Measurements from ENCODE around the gene RRBP1.

Gene RRBP1

DNA sequence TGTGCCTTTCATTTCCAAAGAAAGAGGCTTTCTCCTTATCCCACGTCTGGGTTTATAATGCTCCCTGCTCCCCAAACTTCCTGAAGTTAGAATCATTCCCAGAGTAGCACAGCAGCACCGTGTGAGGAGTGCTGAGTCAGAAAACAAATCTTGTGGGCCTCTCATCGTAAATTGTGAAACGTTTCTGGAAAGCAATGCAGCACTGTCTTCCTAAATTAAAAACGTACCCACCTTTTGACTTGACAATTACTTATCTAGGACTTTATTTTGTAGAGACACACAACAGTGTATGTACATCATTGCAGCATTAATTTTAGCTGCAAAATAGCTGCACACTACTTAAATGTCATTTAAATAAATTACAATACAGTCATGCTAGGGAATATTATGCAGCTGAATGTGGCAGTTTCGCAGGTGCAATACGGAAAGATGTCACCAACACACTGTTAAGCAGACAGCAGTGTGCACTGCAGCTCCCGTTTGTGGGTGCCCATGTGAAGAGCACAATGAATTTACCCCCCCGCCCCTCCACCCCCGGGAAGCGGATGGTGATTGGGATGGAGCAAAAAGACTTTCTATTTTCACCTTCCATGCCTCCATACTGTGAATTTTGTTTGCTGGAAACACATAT, 30.8 kb downstream of the RRBP1 start:
- Mint-ChIP-seq H3K9me3 (no peaks in the 10 kb centered on the region), H3K4me1 (peaks cover 21% of the 10 kb centered on the region), H3K27ac (peak overlapping the region in 1 of 2 donors; percentile 13), H3K27me3 (no peaks in the 10 kb centered on the region), H3K4me3 (no peak overlapping the region)
- ATAC-seq (no peak), DNase-seq (no peak)

DNA sequence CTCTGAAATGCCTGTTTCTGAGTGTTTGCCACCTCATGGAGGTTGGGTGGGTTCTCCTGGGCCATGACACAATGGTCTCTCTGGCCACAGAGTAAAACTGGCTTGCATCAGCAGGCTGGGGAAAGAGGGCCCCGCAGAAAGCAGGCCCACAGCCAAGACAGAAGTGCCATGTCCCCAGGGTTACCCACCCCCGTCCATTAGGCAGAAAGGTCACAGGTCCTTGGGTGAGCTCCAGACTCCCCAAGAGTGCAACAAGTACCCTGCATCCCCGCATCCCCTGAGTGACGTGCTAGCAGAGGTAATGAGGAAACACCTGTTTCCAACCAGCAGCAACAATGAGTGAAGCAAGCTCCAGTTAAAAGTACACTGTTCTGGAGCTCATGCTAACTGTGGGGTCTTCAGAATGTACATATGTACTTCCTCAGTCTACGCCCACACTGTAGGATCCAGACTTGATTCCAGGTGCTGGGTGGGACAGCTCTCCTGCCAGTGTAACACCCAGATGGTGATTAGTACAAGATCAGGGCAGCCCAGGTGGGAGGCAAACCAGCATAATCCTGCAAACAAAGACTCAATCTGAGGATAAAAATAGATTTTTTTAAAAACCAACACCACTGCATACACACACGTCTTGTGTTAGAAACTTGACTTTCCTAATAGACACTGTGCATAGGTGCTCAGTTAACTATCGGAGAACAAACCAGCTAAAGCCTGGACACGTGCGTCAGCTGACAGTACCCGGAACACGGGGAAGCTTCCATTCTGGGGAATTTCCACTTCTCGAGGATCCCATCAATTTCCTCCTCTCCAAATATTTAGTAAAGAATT, 31.5 kb downstream of the RRBP1 start:
- Mint-ChIP-seq H3K4me3 (no peak overlapping the region), H3K27me3 (no peaks in the 10 kb centered on the region), H3K27ac (peak overlapping the region; percentile 6 to 25), H3K9me3 (no peaks in the 10 kb centered on the region), H3K4me1 (peaks cover 19% of the 10 kb centered on the region)
- no peak for ATAC-seq
- DNase-seq: no peak

DNA sequence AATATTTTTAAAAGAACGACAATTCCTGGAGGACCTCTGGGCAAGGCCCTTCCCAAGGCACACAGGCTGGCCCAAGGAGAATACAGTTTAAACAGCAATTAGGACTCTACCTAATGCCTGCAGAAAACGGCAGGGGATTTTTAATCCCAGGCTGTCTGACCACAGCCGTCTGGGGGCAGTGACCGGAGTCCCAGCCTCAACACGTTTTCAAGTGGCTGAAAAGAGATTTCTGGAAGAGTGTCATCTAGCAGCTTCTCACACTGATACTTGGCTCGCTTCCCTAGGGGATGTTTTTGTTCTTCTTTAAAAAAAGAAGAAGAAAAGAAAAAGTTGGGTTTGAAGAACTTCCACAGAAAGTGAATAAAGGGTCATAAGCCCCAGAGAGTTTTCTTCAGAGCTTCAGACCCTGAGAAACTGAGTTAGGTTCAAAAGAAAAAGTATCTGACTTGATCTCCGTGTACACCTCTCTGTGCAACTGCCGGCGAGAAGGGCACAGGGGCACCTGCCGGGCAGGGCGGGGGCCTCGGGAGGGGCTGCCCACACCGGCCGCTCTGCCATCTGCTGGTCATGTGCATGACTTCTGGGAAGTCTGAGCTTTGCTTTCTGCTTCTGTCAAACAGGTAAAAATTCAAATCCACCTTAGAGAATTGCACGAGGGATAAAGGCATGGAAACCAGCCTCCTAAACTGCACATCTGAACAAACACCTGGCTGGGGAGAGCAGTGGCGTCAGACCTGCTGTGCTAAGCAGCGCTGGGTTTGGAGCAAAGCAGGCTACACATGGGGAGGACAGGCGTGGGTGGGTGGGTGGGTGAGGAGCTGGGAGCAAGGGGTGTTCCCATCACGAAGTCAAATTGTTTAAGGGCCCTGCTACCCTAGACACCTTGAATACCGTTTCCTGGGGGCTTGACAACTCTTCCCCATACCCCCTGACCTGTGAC, 33.0 kb downstream of the RRBP1 start:
- no peaks in the 10 kb centered on the region for H3K27me3 Mint-ChIP-seq
- H3K4me1 Mint-ChIP-seq: peaks cover 19% of the 10 kb centered on the region
- H3K4me3 Mint-ChIP-seq: no peak overlapping the region
- ATAC-seq: peak; percentile 78
- DNase-seq: peak; percentile 11 to 39
- H3K9me3 Mint-ChIP-seq: no peaks in the 10 kb centered on the region
- peak overlapping the region in 1 of 2 donors; percentile 58 for H3K27ac Mint-ChIP-seq

DNA sequence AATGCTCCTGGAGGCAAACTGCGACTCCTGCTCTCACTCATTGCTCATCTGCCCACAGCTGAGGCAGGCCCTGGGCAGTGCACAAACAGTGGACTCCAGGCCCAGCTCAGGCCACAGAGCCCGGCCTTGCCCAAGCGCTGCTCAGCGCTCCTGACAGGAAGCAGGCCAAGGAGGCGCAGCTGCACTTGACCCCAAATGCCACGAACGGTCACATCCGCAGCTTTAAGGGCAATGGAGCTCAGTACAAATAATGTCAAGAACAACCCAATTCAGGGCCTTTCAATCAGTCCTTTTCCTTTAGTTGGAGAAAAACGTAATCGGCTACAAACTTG, 33.8 kb downstream of the RRBP1 start:
- Mint-ChIP-seq H3K27ac (no peak overlapping the region), H3K9me3 (no peaks in the 10 kb centered on the region), H3K4me1 (peaks cover 19% of the 10 kb centered on the region), H3K4me3 (no peak overlapping the region), H3K27me3 (no peaks in the 10 kb centered on the region)
- DNase-seq (no peak), ATAC-seq (no peak)

DNA sequence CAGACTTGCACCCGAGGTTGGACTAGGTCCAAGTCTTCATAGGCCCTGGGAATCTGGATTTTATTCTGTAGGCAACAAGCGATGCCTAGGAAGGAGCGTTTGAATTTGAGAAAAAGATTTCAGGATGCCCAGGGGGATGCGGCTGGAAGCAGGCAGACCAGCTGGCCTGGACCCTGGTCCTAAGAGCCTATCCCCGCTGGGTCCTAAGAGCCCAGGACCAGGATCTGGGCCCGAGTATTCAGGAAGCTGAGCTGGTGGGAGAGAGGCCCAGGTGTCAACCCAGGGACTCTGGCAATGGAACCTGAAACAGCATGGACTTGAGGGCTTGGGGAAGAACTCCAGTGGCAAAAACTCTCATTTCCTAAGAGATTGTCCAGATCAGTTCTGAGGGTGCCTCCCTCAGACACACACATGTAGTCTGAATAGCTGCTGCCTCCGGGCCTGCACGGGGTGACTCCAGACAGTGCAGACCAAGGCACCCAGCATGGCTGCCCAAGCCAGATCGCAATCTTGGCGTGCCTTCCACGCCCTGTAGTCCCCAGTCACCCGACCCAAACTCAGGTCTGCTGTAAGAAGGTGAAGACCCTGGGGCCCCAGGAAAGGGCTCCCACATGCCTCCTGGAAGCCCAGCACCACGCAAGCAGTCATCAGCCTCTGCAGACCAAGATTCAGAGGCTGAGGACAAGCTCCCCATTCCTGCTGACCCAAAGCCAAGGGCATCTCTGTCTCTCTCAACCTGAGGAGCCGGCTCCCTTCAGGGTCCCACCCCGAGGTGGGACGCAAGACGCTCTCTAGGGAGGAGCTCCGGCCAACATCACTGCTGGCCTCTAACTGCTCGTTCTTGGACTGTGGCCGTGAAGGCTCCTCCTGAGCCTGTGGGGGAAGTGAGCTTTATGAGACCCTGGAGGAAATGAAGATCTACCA, 34.4 kb downstream of the RRBP1 start:
- H3K4me3 Mint-ChIP-seq: no peak overlapping the region
- no peaks in the 10 kb centered on the region for H3K9me3 Mint-ChIP-seq
- H3K27ac Mint-ChIP-seq: peak overlapping the region in 1 of 2 donors; percentile 34
- no peak for DNase-seq
- H3K27me3 Mint-ChIP-seq: no peaks in the 10 kb centered on the region
- ATAC-seq: no peak
- H3K4me1 Mint-ChIP-seq: peaks cover 19% of the 10 kb centered on the region

DNA sequence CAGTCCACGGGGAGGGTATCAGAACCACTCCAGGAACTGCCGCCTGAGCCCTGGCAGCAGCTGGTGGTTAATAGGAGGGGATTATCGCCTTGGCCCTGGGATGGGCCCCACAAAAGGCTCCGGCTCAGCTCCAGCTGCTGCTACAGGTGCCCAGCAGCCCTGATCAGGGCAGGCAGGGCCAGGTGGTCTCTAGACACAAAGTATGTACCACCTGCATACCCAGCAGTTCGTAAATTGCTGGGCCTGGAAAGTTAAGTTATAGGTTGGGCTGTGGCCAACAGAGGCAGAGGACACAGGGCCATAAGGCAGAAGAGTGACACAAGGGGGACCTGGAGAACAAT, 35.1 kb downstream of the RRBP1 start:
- Mint-ChIP-seq H3K27ac (peak overlapping the region in 1 of 2 donors; percentile 42), H3K4me1 (peaks cover 19% of the 10 kb centered on the region), H3K4me3 (no peak overlapping the region), H3K27me3 (no peaks in the 10 kb centered on the region), H3K9me3 (no peaks in the 10 kb centered on the region)
- no peak for DNase-seq
- no peak for ATAC-seq

DNA sequence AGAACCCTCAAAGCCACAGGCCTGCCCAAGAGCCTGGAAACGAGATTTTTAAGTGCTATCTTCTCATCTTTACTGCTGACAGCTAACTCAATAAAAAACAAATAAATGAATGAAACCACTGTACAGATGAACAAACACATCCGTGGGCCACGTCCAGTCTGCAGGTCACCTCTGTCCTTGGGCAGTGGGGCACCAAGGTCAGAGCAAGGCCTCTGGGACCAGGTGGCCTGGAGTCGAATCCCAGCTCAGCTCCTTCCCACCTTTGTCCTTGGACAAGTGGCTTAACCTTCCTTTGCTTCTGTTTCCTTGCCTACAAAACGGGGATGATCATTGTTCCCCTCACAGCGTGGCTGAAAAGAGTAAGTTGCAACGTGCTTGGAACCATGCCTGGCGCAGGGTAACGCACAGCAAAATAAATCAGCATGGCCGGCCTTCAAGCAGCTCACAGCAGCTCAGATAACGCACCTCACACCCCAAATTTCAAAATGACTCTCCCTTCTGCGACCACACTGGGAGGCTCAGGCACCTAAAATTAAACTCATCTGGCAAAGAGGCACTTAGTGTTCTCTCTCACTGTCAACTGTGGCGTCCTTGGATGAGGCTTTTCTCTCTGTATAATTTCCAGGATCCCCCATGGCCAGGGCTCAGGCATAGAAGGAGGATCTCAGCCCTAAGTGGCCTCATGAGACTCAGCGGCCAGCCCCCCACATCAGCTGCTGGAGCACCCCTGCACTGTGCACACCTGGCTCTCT, 35.7 kb downstream of the RRBP1 start:
- Mint-ChIP-seq H3K4me3 (no peak overlapping the region), H3K27ac (no peak overlapping the region), H3K27me3 (no peaks in the 10 kb centered on the region), H3K4me1 (peaks cover 19% of the 10 kb centered on the region), H3K9me3 (no peaks in the 10 kb centered on the region)
- DNase-seq (no peak), ATAC-seq (no peak)

DNA sequence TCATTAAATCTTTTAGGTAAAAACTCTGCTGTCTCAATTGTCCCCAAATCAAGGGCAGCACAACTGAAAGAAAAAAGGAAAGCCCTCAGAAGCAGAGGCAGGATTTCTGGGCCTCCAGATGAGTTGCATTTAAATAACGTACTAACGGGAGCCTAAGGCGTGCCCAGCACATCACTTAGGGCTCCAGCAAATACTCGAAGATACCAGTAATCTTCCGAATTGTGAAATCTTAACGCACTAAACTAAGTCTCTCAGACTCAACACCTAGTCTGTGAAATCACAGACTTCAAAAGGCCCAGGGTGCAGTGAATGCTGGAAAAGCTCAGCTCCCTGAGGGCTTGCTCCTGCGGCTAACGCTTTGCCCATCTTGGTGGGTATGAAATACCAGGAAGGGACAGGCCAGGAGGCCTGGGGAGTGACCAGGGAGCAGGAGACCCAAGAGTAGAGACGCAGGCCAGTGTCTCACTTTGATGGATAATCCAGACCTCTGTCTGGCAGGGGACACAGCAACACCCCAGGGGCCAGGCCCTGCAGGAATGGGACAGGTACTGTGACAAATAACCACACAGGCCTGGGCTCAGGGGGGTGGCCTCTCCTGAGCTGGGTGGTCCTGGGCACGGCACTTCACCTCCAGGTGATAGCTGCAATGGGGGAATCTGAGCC, 36.4 kb downstream of the RRBP1 start:
- DNase-seq (no peak), ATAC-seq (no peak)
- Mint-ChIP-seq H3K27ac (no peak overlapping the region), H3K27me3 (no peaks in the 10 kb centered on the region), H3K9me3 (no peaks in the 10 kb centered on the region), H3K4me3 (no peak overlapping the region), H3K4me1 (peaks cover 19% of the 10 kb centered on the region)

DNA sequence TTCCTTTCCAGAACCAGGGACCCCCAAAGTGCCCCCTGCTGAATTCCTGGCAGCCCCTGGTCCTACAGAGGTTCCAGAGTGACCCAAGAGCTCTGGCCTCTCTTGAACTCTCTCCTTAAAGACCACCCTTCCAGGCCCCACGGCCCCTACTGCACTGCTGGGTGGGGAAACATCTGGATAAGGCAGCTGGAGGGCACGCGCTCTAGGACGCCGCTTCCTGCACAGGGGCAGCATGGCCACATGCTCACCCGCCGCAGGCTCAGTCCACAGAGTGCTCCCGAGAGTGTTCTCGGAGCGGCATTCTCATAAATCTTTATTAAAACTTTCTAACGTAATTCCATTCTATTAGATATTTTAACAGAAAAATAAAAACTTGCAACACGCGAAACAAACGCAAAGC, 37.0 kb downstream of the RRBP1 start:
- DNase-seq (no peak), ATAC-seq (no peak)
- H3K4me3 Mint-ChIP-seq: no peak overlapping the region
- H3K9me3 Mint-ChIP-seq: no peaks in the 10 kb centered on the region
- no peaks in the 10 kb centered on the region for H3K27me3 Mint-ChIP-seq
- peaks cover 19% of the 10 kb centered on the region for H3K4me1 Mint-ChIP-seq
- H3K27ac Mint-ChIP-seq: no peak overlapping the region

DNA sequence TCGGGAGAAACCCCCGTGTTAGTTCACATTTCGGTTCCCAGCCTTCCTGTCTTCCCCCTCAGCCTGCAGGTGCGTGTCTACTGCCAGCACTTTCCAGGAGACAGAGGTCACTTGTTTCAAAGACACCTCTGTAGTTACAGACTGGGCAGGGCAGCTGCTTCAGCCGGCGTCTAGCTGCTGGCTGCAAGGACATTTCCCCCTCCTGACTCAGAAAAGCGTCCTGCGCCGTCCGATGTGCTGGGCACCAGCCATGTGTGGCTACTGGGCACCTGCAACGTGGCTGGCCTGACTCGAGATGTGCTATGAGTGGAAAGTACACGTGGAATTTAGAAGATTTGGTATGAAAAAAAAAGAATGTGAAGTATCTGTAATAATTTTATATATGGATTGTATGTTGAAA, 37.6 kb downstream of the RRBP1 start:
- H3K27me3 Mint-ChIP-seq: no peaks in the 10 kb centered on the region
- DNase-seq (no peak), ATAC-seq (no peak)
- H3K4me1 Mint-ChIP-seq: peaks cover 14% of the 10 kb centered on the region
- no peak overlapping the region for H3K4me3 Mint-ChIP-seq
- H3K9me3 Mint-ChIP-seq: no peaks in the 10 kb centered on the region
- no peak overlapping the region for H3K27ac Mint-ChIP-seq

DNA sequence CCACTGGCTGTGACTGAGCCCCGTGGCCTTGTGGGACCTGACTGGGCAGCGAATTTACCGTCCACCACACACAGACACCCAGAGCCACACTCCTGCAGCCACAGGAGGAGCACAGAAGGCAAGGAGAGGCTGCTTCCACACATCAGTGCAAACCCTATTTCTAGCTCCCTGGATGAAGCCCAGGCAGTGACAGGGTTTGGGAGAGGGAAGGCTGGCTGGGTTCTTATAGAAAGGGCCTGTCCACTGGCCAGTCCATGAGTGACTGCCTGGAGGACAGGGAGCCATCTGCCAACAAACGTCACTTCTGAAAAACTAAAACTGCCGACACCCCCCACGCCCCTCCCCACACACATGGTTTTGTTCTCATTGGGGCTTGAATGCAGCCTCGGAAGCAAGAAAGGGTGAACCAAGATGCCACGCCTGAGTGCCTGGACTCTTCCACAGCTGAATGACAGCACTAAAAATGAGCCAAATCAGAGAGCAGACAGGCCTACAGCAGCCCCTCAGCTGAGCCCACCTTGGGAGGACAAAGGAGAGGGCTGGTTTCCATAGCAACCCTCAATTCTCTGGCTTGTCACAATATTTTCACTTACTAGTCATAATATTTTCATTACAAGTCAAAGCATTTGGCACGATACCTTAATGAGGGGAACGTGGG, 38.4 kb downstream of the RRBP1 start:
- Mint-ChIP-seq H3K4me3 (no peak overlapping the region), H3K4me1 (peaks cover 6% of the 10 kb centered on the region), H3K27me3 (no peaks in the 10 kb centered on the region), H3K27ac (no peak overlapping the region), H3K9me3 (no peaks in the 10 kb centered on the region)
- ATAC-seq (no peak), DNase-seq (no peak)

DNA sequence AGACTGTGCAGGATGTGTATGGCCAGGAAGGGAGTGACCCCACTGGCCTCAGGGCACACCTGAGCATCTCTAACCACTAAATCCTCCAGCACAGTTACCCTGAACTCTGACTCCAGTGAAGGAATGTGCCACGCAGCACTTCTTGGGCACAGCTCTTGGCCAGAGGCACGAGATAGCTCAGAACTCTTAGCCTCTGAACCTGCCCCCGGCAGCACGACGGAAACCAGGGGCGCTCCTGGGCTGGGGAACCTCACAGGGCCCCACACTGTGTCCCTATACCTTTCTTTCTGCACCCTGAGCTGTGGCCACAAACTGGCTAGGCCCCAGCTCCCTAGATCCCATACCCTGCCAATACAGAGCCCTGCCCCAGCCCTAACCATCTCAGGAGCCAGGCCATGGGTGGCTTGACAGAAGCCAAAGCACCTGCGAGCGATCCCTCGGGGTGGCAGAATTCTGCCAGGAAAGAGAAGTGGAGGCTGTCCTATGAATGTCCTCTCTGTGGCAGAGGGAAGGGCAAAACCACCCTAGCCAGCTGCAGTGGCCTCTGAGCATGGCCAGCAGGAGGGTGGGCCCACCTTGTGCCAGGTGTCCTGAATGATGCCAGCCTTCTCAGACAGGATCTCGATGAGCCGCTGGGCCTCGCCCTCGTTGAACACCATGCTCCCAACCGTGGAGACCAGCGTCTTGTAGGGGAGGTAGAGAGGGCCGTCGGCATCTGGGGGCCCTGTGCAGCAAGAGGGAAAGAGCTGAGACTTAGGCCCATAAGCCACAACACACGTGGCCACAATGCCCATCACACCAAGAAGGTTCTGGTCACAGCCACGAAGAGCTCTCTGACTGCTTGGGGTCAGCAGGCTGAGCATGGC, 39.4 kb downstream of the RRBP1 start:
- Mint-ChIP-seq H3K27me3 (no peaks in the 10 kb centered on the region), H3K27ac (no peak overlapping the region), H3K4me3 (no peak overlapping the region), H3K4me1 (peaks cover 6% of the 10 kb centered on the region), H3K9me3 (no peaks in the 10 kb centered on the region)
- DNase-seq (no peak), ATAC-seq (no peak)

DNA sequence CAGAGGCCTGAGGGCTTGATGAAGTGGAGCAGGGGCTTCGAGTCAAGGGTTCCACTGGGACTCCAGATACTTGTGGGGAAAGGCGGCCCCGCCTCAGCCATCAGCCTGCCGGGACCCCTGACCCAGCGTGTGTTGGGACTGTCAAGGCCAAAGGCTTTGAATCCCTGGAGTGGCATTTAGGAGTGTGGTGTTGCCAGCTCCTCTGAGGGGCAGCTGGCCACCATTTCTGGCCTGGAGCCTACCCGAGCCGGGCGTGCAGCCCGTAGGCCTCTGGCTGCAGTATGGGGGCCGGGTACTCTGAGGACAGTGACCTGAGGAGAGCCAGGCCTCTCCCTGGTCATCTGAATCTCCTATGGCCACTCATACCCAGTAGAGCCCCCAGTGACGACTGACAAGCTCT, 40.0 kb downstream of the RRBP1 start:
- no peak overlapping the region for H3K27ac Mint-ChIP-seq
- no peak for ATAC-seq

More for the DNA sequence above, 40.0 kb downstream of the RRBP1 start:
- peaks cover 3% of the 10 kb centered on the region for H3K4me1 Mint-ChIP-seq
- no peak overlapping the region for H3K4me3 Mint-ChIP-seq
- no peaks in the 10 kb centered on the region for H3K9me3 Mint-ChIP-seq
- H3K27me3 Mint-ChIP-seq: no peaks in the 10 kb centered on the region
- no peak for DNase-seq

Measured in stimulated activated naive CD8-positive, alpha-beta T cell treated with anti-CD3 and anti-CD28 coated beads, Interleukin-15, amount 100 ng/mL, for 72 hours (primary cell).